Amniotic epithelial cell (primary cell): Measurements from ENCODE around the gene POLR1A.

ENCODE experiments used
- DNase-seq: peaks from one replicate; pipeline ENCODE4 v3.0.0-alpha.2; 2010; ENCODE audit warnings: low read depth

Gene POLR1A

GRCh38 chr2:86097114-86097896 lies 8.4 kb downstream of the POLR1A start:
- no peak for DNase-seq

- no peak for DNase-seq
Measured at GRCh38 chr2:86094229-86094628, 11.5 kb downstream of the POLR1A start.

GRCh38 chr2:86087936-86088850 lies 17.5 kb downstream of the POLR1A start:
- no peak for DNase-seq

GRCh38 chr2:86082756-86083155 lies 22.9 kb downstream of the POLR1A start:
- no peak for DNase-seq

GRCh38 chr2:86081724-86082123 lies 24.0 kb downstream of the POLR1A start:
- no peak for DNase-seq

- DNase-seq, result peak; percentile 64
Measured at GRCh38 chr2:86079981-86080911, 25.4 kb downstream of the POLR1A start.

GRCh38 chr2:86078774-86079545 lies 26.7 kb downstream of the POLR1A start:
- DNase-seq, result peak; percentile 71

GRCh38 chr2:86075886-86076285 lies 29.8 kb downstream of the POLR1A start:
- no peak for DNase-seq

GRCh38 chr2:86074811-86075210 lies 30.9 kb downstream of the POLR1A start:
- no peak for DNase-seq

GRCh38 chr2:86074256-86074655 lies 31.4 kb downstream of the POLR1A start:
- no peak for DNase-seq

- DNase-seq, result no peak
Measured at GRCh38 chr2:86073225-86073624, 32.5 kb downstream of the POLR1A start.

GRCh38 chr2:86072271-86072858 lies 33.3 kb downstream of the POLR1A start:
- no peak for DNase-seq

- no peak for DNase-seq
Measured at GRCh38 chr2:86070868-86071267, 34.8 kb downstream of the POLR1A start.

GRCh38 chr2:86069783-86070339 lies 35.8 kb downstream of the POLR1A start:
- no peak for DNase-seq

- DNase-seq, result peak; percentile 66
Measured at GRCh38 chr2:86069091-86069685, 36.5 kb downstream of the POLR1A start.

GRCh38 chr2:86068648-86069047 lies 37.0 kb downstream of the POLR1A start:
- DNase-seq, result no peak

GRCh38 chr2:86068136-86068588 lies 37.5 kb downstream of the POLR1A start:
- no peak for DNase-seq

- DNase-seq, result no peak
Measured at GRCh38 chr2:86066915-86067314, 38.8 kb downstream of the POLR1A start.

GRCh38 chr2:86066007-86066578 lies 39.6 kb downstream of the POLR1A start:
- DNase-seq, result no peak

- no peak for DNase-seq
Measured at GRCh38 chr2:86065512-86065911, 40.2 kb downstream of the POLR1A start.
